Measurements from ENCODE around the gene ATP1A1.

GRCh38 chr1:116402333-116402732 lies 29.3 kb downstream of the ATP1A1 start:
- TF ChIP-seq CTCF (IDR thresholded peaks at IDR 0.05): no peak
- no peak for TF ChIP-seq POLR2A (IDR thresholded peaks at IDR 0.05)

All from lower leg skin (tissue), 3 donors.